Globus pallidus (tissue), 1 donor: ENCODE results near the gene NTM.
A peak's percentile ranks its signal among the peaks of the same experiment; 100 is the strongest.

Experiments used
- DNase-seq: peaks from one replicate; pipeline ENCODE4 v3.0.0-alpha.2; 2015; ENCODE audit warnings: low spot score

NTM gene

DNA sequence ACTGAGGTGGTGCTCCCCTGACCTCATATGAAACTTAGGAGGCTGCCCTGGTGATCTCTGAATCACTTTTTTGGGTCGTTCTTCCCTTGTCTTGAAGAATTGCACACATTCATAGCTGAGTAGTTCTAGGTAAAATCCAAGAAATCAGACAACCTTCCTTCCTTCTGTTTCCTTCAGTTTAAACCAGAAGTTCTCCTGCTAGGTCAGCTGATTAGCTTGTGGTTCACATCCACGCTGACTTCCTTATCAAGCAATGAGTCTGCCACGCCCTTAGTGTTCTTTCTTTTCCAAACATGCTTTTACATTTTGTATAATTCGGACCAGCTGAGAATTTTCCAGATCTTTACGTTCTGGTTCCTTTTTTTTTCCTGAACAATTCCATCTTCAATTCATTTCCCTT lies 892.8 kb downstream of the NTM start:
- DNase-seq = no peak

DNA sequence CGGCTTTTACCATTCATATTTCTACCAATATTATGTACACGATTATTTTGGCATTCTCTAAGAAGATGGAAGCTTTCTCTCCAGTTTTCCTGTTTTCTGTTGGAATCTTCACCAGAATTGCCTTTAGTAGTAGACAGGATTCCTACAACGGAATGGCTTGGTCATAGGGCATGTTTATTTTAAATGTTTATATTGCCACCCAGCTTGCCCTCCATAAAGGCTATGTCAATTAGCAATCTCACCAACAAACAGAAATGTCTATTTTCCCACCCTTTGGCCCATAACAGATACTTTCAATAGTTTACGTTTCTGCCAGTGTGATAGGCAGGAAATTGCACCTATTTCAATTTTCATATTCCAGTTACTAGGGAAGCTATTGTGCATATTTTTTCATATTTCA lies 893.5 kb downstream of the NTM start:
- no peak for DNase-seq

DNA sequence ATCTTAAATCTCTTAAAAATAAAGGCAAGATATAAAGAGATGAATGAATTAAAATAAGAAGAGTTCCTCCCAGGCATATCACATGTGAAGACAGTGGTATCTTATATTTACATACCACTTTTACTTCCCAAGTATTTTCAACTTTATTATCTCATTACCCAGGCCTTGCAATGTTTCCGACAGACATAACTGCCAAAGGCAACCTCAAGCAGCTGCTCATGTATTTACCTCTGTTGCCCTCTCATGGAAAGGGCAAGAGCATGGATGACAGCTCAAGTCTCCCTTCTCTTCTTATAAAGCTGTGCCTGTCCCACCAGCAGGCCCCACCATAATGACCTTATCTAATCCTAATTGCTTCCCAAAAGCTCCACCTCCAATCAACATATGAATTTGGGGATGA lies 894.2 kb downstream of the NTM start:
- no peak for DNase-seq

DNA sequence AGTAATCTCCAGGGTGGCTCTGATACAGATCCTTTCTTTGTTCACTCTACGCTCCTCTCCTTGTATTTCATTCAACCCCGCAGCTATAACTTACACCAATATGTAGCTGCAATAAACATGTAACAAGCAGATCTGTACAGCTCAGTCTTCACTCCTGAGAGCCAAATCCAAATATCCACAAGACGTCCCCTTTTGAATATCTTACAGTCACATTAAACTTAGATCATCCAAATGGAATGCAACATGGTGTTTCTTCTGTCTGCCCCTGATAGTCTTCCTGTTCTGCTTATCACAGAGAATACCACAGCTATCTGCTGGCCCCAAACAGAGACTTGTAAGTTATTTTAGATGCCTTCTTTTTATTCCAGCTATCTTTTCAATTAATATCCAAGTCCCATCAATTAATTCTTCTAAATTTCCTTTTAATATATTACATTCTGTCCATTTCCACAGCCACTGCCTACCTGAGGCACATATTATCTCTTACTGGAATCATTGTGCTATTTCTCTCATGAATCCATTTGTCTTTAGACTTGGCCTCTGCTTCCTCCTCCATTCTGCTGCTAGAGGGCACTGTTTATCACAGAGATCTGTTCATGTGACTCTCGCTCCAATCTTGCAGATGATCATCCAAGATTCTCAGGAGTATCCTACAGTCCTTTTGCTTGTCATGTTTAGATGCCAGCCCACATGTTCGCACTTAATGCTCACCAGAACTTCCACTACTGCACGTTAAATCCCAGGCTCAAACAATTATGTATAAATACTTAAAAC lies 908.6 kb downstream of the NTM start:
- DNase-seq = peak; percentile 19

DNA sequence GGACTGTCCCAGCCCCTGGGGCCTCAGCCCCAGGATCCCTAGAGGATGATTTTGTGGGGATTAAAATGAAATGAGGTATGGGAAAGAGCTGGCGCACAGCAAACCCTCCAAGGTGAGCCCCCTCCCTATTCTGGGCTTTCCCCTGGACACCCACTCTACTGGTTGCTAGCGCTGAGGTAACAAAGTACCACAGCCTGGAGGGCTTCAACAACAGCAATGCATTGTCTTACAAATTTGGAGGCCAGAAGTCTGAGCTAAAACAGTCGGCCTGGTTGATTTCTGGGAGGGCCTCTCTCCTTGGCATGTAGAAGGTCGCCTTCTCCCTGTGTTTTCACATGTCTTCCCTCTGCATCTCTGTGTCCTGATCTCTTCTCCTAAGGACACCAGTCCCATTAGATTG lies 913.6 kb downstream of the NTM start:
- no peak for DNase-seq

DNA sequence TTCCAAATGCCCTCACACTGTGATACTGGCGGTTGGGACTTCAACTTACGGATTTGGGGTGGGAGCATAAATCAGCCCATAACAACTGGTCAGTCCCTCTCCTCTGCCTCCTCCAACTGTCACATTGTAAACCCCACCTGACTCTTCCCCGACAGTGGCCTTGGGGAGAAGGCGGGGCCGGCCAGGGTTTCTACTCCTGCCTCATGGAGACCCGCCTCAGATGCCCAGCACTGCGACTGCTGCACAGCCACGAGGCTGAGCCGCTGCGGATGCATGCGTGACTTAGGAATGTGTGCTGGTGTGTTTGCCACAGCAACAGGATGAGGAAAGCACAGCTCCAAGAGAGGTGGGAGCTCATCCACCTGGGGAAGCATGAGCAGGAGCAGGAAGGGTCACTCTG lies 914.2 kb downstream of the NTM start:
- DNase-seq = no peak

DNA sequence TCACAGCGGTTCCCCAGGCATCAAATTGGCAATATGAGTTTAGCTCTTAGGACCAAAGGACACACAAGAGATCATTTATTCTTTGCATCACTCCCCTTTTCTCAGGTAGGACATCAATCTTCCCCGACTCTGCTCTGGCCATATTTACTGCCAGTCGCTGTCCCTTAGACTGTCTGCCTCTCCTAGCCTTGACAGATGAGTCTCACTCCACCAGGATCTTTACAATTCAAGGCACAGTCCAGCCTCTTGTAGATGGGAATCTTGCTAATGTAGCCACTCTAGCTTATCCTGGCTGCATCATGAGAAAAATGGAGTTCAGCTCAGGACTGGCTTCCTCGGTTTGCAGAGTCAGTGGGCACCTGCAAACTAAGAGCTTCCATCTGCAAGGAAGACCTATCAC lies 915.2 kb downstream of the NTM start:
- no peak for DNase-seq

DNA sequence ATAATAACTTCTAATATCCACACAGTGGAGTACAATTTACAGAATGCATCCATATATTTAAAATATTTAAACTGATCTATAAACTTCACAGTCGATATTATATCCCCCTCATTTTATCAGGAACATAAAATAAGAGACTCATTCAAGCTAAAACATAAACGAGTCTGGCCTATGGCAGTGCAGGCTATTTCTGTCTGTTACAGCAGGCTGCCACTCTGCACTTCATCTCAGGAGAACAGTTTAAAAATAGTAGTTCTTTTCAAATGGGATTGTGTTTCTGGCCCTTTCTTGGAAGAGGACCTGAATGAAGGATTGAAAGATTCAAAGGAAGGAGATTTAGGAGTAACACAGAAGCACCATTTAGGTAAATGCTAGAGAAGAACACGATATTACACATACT lies 915.7 kb downstream of the NTM start:
- DNase-seq = no peak

DNA sequence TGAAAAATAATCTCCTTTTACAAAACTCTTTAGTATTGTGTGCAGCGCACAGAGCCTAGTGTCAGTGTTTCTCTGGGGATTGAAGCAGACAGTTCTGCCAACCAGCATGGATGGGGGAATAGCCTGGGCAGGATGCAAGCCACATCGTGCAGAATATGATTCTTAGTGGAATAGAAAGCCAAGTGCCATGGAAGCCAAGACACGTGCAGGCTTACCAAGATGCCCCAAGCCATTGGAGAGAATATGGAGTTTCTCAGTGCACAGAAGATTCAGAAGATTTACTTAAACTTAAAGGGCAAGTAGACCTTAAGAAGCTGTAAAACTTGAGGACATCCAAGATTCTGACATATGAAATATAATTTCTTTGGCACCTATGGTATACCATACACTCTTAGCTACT lies 917.6 kb downstream of the NTM start:
- DNase-seq = no peak

DNA sequence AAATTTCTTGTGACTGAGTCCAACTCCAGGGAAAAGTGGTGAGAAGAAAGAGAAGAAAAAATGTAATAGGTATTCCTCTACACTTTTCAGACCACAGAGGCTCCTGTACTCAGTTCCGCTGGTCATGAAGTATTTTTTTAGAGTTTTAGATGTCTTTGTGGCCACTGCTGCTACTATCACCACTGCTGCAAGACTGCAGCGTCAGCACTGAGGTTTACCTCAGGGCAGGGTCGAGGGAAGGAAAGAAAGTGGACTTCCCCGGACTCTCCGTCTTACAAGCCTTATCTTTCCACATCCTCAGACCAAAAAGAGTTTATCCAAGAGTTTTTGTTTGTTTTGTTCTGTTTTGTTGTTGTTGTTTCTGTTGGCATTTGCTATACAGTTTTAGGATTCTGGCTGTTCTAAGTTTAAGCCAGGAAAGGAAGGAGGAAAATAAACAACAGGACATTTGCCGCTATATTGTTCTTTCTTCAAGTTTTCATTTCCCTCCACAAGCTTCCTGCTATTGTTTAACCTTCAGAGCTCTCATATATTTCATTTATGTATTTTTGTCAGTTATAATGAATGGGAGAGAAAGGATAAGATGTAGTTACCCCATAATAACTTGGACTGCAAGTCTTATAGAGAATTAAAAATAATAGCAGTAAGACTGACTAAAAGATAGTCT lies 919.3 kb downstream of the NTM start:
- no peak for DNase-seq

DNA sequence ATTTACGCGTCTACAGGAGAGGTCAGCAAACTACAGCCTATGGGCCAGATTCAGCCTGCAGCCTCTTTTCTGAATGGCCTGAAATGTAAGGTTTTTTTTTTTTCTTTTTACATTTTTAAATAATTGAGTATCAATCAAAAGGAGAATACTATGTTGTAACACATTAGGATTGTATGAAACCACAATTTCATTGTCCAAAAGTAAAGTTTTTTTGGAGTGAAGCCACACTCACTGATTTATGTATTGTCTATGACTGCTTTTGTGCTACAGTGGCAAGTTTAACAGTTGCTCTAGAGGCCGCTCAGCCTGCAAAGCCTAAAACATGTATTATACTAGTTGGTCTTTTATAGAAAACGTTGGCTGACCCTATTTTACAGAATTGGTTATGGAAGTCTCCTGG lies 923.2 kb downstream of the NTM start:
- no peak for DNase-seq

DNA sequence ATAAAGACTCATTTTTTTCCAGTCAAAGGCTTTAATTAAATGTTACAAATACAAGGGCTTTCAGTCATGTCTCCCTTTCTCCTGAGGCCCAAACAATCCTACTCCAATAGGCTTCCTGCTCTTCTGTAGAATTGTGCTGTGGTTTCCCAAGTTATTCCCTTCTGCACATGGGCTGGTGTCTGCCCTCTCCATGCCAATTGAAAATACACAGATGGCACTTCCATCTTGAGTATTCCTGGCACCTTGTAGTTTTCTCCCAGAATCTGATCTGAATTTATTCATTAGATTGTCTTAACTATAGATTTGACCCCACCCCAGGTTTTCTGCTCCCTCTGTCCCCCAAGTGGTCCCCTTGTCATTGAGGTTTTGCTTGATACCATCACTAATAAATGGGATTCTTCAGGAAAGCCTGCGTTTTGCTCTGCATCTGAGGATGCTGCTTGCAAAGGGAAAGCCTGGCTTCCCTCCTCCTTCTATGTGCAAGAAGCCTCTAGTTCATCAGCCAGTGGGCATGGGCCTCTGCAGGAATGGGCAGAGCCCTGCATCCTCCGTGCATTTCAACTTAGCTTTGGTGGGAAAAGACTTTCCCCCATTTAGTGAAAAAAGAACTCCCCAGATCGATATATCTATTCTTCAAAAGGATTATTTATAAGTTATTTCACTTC lies 926.7 kb downstream of the NTM start:
- no peak for DNase-seq

DNA sequence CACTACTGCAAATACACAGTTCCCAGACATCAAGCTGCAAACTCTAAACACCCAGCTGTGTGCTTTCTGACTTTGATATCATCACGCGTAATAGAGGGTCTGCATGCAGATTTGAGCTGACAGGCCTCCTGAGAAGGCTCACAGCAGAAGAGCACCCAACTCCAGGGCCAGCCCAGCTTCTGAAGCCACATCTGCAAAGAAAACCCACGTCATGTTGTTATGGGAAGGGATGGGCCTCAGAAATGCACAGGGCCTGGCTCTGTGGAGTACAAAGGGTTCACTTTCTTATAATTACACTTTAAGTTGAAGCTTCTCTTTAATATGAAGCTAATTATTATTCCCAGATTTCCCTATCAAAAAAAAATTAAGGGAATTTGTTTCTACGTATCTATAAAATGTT lies 927.9 kb downstream of the NTM start:
- DNase-seq = no peak

DNA sequence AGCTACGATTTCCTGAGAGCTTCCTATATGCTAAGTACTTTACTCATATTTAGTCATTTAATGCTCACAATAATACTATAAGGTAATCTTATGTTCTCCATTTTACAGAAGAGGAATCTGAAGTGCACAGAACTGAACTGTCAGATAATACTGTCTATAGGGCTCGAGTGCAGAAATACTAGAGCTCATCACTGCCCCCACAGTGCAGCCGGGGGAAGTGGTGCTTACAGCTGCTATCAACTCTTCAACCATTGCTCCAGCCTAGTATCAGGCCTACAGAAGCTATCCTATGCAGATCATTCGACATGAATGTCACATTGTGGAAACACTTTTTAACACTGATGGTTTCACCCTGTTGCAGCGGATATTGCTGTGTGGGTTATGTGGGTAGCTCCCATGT lies 929.9 kb downstream of the NTM start:
- DNase-seq = no peak

DNA sequence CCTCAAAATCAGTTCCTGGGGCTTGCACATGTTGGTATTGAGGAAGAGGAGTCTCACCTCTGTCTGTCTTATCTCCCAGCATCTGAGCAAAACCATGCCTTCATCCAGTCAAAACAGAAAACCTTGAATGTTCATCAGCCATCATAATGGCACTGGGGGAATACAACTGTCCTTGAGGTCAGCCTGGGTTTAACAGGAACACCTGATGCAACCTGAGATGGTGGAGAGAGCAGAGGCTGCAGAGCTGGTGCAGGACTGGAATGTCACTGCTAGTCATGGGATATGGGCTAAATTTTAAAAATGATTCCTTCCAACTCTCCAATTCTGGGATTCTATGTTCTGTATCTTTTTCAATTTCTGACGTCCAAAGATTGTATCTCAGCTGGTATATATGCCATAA lies 931.0 kb downstream of the NTM start:
- no peak for DNase-seq

DNA sequence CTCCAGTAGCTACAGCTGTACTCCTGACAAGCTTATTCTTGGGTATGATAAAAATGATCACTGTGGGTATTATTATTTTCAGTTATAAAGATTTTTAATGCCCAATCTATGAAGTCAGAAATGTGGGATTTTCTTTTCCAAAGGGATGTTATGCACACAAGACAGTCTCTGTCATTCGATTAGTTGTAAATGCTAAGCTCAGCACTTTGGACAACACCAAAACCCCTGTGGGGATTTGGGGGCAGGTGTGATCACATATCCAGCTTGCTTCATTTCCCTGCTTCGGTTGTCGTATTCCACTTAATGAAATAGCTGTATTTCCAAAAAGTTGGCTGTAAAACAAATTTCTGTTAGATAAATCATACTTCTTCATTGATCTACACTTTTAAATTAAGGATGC lies 931.5 kb downstream of the NTM start:
- DNase-seq = no peak

DNA sequence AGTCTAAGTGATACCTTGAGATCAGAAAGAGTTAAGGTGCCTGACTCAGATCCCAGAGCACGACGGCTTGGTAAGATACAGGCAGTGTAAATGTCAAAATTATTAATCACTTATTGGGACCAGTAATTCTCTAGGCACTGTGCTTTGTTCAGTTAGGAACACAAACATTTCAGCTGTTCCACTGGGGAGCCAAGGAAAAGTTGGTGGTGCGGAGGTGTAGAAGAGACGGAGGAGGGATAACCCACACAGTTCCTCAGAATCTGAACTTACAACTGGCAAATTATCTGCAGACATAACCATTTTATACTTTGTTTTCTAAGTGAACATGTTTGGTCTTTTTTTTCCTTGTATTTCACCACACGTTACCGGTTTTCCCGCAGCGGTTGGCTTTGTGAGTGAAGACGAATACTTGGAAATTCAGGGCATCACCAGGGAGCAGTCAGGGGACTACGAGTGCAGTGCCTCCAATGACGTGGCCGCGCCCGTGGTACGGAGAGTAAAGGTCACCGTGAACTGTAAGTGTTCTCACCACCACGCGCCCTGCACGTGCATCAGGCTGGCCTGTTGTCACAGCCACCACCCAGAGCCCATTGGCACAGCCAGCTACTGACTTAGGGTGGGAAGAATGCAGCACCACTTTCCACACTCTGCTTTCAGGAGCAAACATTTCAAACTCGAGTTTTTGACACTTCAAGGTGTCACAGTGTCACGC lies 937.0 kb downstream of the NTM start:
- DNase-seq = no peak

DNA sequence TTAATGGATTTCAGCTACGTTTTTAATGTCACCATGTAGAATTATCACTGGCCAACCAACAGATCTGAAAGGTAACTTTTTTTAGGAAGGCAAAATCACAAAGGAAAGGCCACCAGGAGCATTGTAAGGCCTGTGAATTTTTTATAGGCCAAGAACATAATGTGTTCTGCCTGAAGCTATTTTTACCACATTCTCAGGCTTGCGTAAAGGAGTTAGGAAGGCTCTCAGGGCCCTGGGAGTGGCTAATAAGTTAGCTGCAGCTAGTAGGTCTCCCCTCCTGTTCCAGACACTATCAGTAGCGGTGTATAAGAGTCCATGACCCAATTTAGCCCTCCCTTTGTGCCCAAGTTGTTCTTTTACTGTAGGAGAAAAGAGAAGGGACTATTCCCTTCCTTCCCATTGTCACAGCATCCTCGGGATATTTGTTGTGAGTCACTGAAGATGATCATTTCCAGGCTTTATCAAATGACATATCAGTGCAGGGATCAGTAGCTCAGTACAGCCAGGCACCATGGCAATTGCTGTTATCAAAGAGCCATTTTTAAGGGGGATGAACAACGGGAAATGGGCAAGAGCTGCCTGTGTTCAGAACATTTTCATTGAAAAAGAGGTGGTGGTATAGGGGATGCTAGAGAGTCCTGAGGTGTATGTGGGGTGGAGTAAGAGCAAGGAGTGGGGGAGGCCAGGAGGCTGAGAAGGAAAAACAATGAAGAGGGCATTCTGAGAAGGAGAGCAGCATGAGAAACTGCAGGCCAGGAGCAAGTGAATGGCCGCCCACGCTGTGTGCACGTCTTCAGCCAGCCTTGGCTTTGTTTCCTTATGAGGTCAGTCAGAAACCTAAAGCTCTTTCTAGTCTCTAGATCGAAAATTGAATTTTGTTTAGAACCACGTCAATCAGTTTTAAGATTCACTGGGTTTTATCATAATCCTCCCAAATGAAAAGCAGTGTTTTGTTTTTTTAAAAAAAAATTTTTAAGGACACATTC lies 940.3 kb downstream of the NTM start:
- no peak for DNase-seq

DNA sequence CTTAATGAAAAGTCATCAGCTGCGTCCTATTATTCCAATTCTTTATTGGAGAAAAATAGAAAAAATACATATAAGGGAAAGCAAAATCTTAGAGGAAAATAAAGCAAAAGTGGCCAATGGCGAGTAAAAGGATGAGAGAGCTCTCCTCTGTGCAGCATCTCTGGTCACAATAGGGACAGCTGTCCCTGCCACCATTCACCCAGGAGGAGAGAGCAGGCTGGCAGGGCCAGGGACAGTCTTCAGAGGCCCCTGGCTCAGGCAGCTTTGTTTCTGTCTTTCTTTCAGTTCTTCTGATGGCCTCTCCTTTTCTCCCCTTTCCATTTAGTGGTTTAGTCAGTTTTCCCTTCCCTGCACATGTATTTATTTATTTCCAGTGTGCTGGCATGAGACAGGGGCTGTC lies 941.3 kb downstream of the NTM start:
- peak; percentile 58 for DNase-seq

DNA sequence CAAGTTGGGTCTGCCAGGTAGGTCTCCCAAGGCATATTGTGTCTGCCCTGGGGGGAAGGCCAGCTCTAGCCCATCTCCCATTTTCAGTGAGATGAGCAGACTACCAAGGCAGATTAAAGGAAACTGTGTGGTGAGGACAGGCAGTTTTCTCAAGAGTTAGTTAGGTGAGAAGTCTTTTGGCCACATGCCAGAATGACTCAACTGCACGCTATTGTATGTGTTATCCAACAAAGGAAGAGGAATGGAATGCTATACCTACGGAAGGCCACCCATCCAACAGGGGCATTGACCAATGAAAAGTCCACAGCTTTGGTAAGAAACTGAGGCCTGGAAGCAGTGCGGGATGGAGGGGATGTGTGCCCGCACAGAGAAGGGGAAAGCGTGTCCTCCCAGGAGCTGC lies 941.7 kb downstream of the NTM start:
- no peak for DNase-seq

DNA sequence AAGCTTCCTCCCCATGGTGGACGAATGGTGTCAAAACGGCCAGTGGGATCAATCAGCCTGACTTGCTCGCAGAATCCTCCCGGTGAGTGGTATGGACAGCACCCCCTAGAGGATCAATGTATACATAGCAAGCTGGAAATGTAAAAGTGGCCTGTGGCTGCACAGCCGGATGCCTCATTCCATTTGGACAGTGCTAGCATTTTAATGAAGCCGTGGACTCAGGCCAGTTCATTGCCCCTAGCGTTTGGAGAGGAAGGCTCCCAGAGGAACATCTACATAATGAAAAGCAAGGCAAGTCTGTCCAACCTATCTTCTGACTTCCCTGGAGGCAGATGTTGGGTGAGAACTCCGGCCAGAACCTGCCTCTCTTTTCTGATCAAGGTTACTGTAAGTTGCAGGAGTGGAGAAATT lies 942.3 kb downstream of the NTM start:
- DNase-seq = peak; percentile 63
